T47D (cell line): ENCODE results near the gene MADCAM1.

Source experiments
- DNase-seq, 2 experiments: peaks; one replicate each; pipeline versions ENCODE4 v3.0.0 to v3.0.0-alpha.2; 2011 to 2012; ENCODE audit warnings: low read depth in 1 of 2, low spot score in 1 of 2
- JUND ChIP-seq: IDR thresholded peaks from 2 replicates; pipeline ENCODE4 v1.6.1; 2012; ENCODE audit warnings: low read depth
- in situ Hi-C: cut with HindIII; loops from 2 replicates; pipeline ENCODE4 v1.10.0; 2016; ENCODE audit warnings: low sequenced_read_pairs, low pct_unique_long_range_greater_than_20kb

Gene MADCAM1

DNA sequence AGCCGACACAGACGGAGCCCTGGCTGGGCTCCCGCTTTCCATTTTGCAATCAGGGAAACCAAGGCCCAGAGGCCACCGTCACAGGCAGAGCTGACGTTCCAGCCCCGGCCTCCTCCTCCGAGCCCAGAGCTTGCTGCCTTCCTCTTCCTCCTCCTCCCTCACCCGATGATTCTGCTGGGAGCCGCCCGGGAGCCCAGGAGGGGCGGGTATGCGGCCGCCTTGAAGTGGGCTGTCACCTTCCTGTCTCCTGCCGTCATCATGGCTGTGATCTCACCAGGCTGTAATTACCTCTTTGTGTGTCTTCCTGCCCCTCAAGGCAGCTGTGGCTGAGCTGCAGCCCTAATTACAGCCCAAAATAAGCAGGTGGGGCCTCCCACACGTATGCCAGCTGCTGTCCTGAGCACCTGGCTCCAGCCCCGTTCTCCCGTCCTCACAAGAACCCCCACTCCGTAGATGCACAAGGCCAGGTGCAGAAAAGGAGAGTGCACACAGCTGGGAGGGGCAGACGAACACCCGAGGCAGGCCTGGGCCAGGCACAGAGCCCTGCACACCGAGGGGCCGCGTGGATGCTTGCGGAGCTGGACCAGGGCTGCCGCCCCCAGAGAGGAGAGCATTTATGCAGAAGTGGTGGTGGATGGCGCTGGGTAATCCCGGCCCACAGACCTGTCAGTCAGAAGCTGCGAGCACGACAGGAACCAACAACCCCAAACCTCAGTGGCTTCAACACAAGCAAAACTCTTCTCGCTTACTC lies 15.0 kb downstream of the MADCAM1 start:
- DNase-seq: no peak
- TF ChIP-seq JUND: no peak
- in situ Hi-C loops: no loop called here

DNA sequence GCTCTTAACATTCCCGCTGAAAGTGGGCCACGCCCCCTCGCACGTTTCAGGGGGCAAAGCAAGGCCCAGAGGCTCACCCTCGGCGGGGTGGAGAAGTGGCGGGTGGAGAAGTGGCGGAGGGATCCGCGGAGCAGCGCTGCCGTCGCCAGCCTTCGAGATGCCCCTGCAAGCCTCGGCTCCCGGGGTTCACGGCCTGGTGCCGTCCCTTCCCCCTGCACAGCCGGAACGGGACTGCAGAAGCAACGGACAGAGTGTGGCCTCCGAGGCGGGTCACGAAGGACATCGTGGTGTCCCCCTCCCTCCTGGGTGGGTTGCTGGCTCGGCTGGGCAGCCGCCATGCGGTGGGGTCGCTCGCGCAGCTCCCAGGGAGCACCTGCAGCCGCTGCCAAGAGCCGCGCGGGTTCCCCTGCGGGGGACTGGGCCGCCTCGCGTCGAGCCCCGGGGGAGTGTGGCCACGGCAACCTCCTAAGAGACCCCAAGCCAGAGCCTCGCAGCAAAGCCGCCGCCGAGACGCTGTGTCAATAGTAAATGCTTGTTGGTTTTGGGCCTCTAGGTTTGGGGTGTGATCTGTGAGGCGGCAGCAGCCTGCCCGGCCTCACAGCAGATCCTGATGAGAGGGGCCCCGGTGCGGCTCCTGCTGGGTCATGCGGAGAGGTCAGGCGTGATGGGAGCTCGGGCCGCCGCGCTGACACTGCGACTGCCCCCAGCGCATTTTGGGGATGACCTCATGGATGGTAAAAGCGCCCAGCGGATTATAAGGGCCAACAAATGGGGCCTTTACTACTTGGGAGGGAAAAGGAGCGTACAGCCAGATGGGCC lies 16.5 kb downstream of the MADCAM1 start:
- no peak for DNase-seq
- TF ChIP-seq JUND: no peak
- in situ Hi-C loops: no loop called here

DNA sequence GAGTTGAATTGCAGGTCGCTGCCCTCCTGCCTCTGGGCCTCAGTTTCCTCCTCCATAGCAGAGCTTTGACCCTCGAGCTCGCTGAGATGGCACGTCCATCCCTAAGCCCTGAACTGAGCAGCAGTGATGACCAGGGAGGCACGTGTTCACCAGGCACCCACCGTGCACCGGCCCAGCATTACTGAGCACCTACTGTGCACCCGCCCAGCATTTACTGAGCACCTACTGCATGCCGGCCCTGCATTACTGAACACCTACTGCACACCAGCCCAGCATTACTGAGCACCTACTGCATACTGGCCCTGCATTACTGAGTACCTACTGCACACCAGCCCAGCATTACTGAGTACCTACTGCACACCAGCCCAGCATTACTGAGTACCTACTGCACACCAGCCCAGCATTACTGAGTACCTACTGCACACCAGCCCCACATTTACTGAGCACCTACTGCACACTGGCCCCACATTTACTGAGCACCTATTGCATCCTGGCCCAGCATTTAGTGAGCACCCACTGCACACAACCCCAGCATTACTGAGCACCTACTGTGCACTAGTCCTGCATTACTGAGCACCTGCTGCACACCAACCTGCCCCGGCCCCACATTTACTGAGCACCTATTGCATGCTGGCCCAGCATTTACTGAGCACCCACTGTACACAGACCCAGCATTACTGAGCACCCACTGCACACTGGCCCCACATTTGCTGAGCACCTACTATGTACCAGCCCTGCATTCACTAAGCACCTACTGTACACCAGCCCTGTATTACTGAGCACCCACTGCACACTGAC lies 17.3 kb downstream of the MADCAM1 start:
- in situ Hi-C loops: no loop called here
- TF ChIP-seq JUND: no peak
- no peak for DNase-seq

GRCh38 chr19:514166-514663 lies 17.9 kb downstream of the MADCAM1 start:
- DNase-seq: no peak
- in situ Hi-C loops: no loop called here
- no peak for TF ChIP-seq JUND

DNA sequence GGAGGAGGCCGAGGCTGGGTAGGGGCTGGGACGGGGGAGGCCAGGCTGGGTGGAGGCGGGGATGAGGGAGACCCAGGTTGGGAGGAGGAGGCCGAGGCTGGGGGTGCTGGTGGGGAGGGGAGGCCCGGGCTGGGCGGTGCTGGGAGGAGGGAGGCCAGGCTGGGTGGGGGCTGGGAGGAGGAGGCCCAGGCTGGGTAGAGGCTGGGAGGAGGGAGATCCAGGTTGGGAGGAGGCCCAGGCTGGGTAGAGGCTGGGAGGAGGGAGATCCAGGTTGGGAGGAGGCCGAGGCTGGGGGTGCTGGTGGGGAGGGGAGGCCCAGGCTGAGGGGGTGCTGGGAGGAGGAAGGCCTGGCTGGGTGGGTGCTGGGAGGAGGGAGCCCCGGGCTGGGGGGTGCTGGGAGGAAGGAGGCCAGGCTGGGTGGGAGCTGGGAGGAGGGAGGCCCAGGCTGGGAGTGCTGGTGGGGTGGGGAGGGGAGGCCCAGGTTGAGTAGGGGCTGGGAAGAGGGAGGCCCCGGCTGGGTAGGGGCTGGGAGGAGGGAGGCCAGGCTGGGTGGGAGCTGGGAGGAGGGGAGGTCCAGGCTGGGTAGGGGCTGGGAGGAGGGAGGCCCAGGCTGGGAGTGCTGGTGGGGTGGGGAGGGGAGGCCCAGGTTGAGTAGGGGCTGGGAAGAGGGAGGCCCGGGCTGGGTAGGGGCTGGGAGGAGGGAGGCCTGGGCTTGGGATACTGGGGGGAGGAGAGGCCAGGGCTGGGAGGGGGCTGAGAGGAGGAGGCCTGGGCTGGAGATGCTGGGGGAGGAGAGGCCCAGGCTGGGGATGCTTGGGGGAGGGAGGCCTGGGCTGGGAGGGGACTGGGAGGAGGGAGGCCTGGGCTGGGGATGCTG lies 21.7 kb downstream of the MADCAM1 start:
- in situ Hi-C loops: no loop called here
- DNase-seq: no peak
- no peak for TF ChIP-seq JUND

DNA sequence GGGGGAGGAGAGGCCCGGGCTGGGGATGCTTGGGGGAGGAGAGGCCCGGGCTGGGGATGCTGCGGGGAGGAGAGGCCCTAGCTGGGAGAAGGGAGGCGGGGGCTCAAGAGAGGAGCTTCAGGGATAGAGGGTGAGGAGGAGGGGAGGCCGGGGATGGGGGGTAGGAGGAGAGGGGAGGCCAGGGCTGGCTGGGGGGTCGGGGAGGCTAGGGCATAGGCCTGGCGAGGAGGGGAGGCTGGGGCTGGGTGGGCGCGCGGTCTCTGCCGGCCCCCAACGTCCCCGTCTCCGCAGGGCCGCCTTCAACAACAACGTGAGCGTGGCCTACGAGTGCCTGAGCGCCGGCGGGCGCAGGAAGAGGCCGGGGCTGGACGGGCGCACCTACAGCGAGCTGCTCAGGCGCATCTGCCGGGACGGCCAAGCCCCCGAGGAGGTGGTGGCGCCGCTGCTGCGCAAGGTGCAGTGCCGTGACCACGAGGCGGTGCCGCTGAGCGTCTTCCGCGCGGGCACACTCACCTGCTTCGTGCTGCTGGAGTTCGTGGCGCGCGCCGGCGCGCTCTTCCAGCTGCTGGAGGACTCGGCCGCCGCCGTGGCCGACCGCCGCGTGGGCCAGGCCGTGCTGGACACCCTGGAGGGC lies 22.4 kb downstream of the MADCAM1 start:
- in situ Hi-C loops: no loop called here
- no peak for DNase-seq
- no peak for TF ChIP-seq JUND

DNA sequence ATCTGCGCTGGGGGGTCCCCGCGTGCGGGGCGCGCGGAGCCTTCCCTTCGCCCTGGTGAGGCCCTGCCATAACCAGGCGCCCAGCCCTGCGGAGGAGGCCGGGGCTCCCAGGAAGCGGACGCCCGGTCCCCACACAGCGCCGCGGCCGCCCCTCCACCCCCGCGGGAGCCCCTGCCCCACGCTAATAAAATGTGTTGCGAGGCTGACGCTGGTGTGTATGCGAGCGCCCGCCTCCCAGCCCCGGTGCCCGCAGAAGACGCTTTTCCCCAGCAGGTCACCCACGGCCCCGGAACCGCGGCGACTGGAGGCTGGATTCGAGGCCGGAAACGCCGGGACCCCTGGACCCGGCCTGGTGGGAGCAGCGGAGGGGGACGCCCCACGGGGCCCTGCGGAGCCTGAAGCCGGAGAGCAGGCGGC lies 23.2 kb downstream of the MADCAM1 start:
- DNase-seq: no peak
- no peak for TF ChIP-seq JUND
- in situ Hi-C loops: no loop called here

DNA sequence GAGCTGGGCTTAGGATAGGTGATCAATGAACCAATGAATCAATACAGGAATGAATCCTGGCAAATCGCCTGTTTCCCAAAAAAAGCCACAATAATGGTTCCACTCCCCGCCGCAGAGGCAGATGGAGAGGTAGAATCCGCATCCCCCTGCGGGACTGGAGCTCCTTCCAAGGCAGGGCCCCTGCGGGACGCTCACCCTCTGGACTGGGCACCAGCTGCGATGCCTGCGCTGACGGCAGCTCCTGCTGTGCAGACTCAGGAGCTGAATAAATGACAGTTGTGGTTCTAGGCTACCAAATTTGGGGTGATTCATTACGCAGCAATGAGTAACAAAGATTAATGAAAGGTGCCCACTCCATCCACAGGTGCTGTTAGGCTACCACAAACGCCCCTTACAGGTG lies 26.4 kb downstream of the MADCAM1 start:
- no peak for DNase-seq
- TF ChIP-seq JUND: no peak
- in situ Hi-C loops: no loop called here

GRCh38 chr19:524062-524674 lies 27.9 kb downstream of the MADCAM1 start:
- no peak for TF ChIP-seq JUND
- in situ Hi-C loops: no loop called here
- DNase-seq: no peak

GRCh38 chr19:525029-525428 lies 28.7 kb downstream of the MADCAM1 start:
- no peak for DNase-seq
- TF ChIP-seq JUND: no peak
- in situ Hi-C loops: no loop called here

DNA sequence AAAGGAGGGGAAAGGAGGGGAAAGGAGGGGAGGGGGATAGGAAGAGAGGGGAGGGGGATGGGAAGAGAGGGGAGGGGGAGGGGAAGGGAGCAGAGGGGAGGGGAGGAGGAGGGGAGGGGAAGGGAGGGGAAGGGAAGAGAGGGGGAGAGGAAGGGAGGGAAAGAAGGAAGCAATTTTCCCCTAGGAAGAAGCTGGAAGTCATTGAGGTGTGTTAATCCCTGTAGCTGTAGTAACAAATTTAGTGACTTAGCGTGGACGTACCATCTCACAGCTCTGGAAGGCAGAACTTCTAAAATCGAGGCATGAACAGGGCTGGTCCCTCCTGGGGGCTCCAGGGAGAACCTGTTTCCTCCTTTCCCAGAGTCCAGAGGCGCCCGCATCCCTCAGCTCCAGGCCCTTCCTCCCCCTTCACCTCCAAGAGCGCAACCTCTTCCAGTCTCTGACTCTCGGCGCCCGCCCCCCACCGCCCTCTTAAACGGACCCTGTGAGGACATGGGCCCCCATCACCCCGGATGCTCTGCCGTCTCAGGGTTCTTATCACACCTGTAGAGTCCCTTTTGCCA lies 29.7 kb downstream of the MADCAM1 start:
- in situ Hi-C loops: no loop called here
- TF ChIP-seq JUND: no peak
- DNase-seq: no peak
